HG02938 (cell line): ENCODE data around the gene LCT.
A peak's percentile ranks its signal among the peaks of the same experiment; 100 is the strongest.
"Not testable (repeated sequence)": the region's sequence is repeated elsewhere in the genome, so short reads cannot be mapped to it uniquely, and the experiment has no call there.

Experiments used
- ATAC-seq: cut with Tn5 transposase; IDR thresholded peaks from one replicate; pipeline ENCODE4 v1.9.1; 2021; ENCODE audit warnings: mild to moderate bottlenecking, moderate library complexity; ENCODE audit not compliant: unreplicated experiment

The LCT gene

GRCh38 chr2:135836596-135837270 is at the start of gene LCT:
TSS of gene LCT (minus strand) at chr2:135837184. CDS start at chr2:135837169, 15 bp downstream.
- no peak for ATAC-seq

DNA sequence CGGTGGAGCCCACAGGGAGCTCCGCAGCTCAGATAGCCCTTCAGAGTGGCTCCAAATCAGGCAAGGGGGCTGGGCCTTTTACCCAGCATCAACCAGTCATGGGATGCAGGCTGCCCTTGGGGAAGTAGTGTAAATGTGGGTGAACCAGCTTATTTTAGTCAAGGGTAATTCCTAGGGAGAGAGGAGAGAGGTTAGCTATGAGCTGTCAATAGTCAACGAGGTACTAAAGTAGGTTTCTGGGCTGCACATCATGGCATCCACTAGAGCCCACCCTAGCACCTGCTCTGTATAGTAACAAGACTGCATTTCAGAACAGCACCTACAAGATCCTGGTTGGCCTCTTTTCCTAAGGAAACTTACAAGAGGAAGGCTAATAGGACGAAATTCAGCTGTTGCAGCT is 48.7 kb upstream of the LCT start:
- ATAC-seq, result no peak

DNA sequence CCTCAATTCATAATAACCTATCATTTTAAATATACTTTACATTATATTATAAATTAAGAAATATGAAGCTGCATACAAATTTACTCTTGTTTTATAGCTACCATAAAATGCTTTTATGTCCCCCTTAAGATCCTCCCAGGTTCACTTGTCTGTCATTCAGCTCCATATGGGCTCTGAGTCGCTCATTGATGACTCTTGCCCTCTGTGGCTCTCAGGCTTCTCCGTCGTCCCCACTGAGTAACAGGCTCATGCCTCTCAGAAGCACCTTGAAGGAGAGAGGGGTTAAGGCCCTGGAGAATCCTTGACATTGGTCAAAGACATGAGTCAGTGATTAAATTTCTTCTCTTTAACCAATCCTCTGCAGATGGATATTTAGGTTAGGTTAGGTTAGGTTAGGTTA is 45.4 kb upstream of the LCT start:
- no peak for ATAC-seq

GRCh38 chr2:135876770-135877169 is 39.8 kb upstream of the LCT start:
- not testable (repeated sequence) for ATAC-seq

- peak; percentile 85 for ATAC-seq
These were observed 39.2 kb upstream of the LCT start, which contains the start of gene MCM6 for GRCh38 chr2:135876066-135876711. TSS of gene MCM6 (minus strand) at chr2:135876443. CDS start at chr2:135876365, 78 bp downstream.

DNA sequence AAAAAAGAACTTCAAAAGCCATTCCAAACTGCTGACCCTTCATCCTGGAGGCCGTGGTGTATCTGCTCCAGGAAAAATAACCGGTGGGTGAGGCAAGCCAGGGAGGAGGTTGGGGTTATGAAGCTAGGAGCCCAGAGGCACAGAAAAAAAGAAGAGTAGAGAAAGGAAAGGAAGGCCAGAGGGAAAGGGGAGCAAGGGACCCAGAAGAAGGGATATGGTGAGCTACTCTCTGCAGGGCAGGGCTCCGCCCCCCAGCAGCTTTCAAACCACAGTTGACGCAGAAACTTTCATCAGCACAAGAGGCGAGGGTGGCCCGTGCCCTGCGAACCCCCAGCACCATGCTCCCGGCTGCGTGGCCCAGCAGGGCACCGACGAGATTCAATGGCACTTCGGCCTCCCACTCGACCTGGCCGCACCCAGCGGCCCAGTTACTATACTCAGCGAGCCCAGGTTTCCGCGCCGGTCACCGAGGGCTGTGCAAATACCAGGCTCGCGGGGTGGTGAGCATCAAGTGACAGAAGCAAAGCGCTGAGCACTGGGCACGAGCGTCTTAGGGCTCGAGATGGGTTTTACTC is 38.6 kb upstream of the LCT start:
- ATAC-seq, result peak; percentile 63

DNA sequence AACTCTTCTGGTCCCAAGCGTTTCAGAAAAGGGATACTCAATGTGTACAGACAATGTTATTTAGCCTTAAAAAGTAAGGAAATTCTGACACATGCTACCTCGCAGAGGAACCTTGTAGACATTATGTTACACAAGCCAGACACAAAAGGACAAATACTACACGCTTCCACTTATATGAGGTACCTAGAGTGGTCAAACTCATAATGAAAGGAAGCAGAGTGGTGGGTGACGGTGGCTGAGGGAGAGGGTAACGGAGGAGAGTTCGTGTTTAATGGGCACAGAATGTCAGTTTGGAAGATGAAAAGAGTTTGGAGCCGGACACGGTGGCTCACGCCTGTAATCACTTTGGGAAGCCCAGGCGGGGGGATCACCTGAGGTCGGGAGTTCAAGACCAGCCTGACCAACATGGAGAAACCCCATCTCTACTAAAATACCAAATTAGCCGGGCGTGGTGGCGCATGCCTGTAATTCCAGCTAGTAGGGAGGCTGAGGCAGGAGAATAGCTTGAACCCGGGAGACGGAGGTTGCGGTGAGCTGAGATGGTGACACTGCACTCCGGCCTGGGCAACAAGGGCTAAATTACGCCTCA is 37.9 kb upstream of the LCT start:
- ATAC-seq, result no peak

GRCh38 chr2:135870571-135870970 is 33.6 kb upstream of the LCT start:
- ATAC-seq, result peak; percentile 71

- no peak for ATAC-seq
These were observed 26.2 kb upstream of the LCT start for GRCh38 chr2:135863233-135863632.

- ATAC-seq, result no peak
These were observed 25.7 kb upstream of the LCT start for GRCh38 chr2:135862718-135863117.

GRCh38 chr2:135853401-135853800 is 16.4 kb upstream of the LCT start:
- ATAC-seq, result no peak

GRCh38 chr2:135851858-135852257 is 14.9 kb upstream of the LCT start:
- no peak for ATAC-seq

GRCh38 chr2:135850892-135851668 is 14.1 kb upstream of the LCT start:
- ATAC-seq, result no peak

DNA sequence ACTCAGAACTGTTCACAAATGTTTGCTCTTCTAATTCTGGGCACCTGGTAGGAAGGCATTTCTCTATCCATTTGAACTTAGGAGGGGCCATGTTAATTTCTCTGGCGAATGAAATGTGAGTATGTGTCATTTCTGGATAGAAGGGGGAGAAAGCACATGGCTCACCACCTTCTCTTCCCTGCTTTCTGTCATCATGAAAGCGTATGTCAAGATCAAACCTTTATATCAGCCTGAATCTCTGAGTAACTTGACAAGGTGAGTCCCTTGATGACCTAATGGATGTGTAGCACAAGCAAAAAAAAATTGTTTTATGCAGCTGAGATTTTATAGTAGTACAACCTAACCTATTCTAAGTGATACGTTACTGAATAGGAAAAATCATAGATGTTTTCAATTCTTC is 12.1 kb upstream of the LCT start:
- ATAC-seq, result no peak

GRCh38 chr2:135845997-135846396 is 9.0 kb upstream of the LCT start:
- no peak for ATAC-seq

GRCh38 chr2:135845257-135845656 is 8.3 kb upstream of the LCT start:
- ATAC-seq, result no peak

DNA sequence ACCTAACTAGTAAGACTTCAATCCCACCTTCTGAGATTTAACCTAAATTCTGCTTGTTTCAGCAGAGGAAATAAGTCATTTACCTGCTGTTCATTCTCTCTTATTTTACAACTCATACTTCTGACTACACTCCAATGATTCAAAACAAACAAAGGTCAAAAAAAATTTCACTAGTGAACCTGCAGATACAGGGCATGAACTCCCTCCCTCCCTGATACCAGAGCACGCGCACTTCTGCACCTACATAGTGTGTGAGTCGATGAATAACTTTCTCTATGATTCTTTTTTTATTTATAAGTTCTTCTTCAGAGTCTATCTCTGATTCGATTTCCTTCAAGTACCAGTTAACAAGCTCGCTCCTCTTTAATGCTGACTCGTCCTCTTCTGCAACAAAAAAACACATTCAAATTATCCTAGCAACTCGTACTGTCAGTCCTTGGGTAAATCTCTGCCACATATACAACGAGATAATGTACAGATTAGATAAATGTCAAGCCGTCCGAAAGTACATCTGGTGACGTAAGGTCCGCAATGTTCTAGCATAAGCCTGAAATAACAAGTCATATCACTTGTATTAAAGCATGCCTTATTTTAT is 7.4 kb upstream of the LCT start:
- ATAC-seq, result no peak

- no peak for ATAC-seq
These were observed 6.7 kb upstream of the LCT start for GRCh38 chr2:135843671-135844070.

DNA sequence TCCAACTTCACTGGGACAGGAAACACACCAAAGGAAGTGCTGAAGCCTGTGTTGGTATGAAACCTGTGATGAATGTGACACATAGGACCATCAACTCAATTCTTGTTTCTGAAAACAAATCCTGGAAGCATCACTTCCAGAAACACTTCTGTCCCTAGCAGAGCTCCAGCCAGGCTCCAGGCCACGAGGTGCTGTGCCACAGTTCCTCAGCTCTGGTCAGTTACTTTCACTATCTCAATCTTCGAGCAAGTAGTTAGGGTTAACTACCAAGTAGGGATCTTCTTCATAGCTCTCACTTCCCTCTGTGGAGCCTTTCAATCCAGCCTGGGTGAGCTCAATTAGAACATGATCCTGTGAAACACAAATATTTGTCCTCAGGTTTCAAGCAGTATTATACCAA is 3.6 kb upstream of the LCT start:
- ATAC-seq, result no peak

DNA sequence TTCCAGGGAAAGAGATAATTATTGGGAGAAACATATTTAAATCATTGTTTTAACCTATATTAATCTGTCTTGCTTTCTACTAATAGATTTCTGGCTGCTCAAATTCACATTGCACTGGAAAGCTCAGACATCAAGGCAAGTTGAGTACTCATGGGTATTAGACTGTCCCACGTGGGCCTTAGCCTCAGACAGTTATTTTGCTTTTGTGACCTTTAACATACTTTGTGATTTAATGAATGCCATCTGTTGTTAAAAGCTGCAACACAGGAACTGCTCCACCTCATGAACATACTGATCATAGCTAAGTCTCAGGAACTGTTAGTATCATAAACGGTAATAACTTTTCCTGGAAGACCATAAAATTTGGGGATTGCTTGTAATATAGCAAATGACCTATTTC is 2.7 kb upstream of the LCT start:
- ATAC-seq, result no peak

DNA sequence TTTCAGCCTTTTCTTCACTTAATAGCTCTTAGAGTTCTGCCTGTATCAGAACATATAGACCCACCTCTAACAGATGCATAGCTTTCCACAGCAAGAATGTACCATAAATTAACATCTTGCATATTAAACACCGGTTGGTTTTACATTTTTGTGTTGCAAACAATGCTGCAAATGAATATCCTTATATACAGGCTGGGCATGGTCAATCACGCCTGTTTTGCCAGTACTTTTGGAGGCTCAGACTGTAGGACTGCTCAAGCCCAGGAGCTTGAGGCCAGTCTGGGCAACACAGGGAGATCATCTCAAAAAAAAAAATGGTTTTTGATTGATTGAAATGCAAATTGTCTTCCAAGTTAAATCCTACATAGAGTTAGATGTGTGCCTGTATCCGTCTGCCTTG is 1.5 kb upstream of the LCT start:
- ATAC-seq, result no peak
